ENCODE measurements around the gene CSKMT.

GRCh38 chr11:62713343-62713742, 48.2 kb downstream of the CSKMT start:
- TF ChIP-seq CTCF (IDR thresholded peaks at IDR 0.05; ENCODE audit: insufficient read depth, low read length, poor library complexity, severe bottlenecking) (no peak), EZH2phosphoT487 (conservative IDR thresholded peaks at IDR 0.05; ENCODE audit: low read length) (no peak)

Measured in SU-DHL-6 (cell line).